Panc1 (cell line): Measurements from ENCODE around the gene LMBRD1. TPM values are rescaled to one million over a fixed set of nuclear protein-coding genes. Genes with fewer than 3 reads are reported as not detected.

Experiments
- ATAC-seq: fragments of 200-7000 bp; cut with Tn5 transposase; 2 replicates; pipeline ENCODE4 v1.9.1; 2020; ENCODE audit warnings: mild to moderate bottlenecking, moderate library complexity
- BruUV-seq: library from RNA; stranded (reverse); fragments of 400-500 nt; replicated peaks from 2 replicates; lab custom pipeline; 2021; lab: Mats Ljungman, UMichigan
- CTCF ChIA-PET: fragments of 300-600 bp; sonication (Branson Sonifier 250); formaldehyde crosslinking; loops from one replicate; lab custom pipeline; 2022; ENCODE audit warnings: antibody characterized with exemption; lab: Charles Lee
- POLR2A ChIA-PET: fragments of 300-600 bp; sonication (Branson Sonifier 250); formaldehyde crosslinking; loops from one replicate; lab custom pipeline; 2022; ENCODE audit warnings: antibody characterized with exemption; lab: Charles Lee
- DNase-seq: peaks from one replicate; pipeline ENCODE4 v3.0.0-alpha.2; 2010; ENCODE audit warnings: low read depth, low spot score
- H3K27ac ChIP-seq: 2 replicates; pipeline ENCODE4 v1.5.1; 2011; ENCODE audit warnings: mild to moderate bottlenecking, low read length, inconsistent platforms
- H3K27me3 ChIP-seq: fragments of 200-500 bp; sonication (Bioruptor generic); 2 replicates; pipeline ENCODE4 v1.6.0; 2014; ENCODE audit warnings: low read length, inconsistent platforms; ENCODE audit not compliant: control insufficient read depth, insufficient read depth
- H3K36me3 ChIP-seq: fragments of 200-500 bp; sonication (Bioruptor generic); 2 replicates; pipeline ENCODE4 v1.5.1; 2014; ENCODE audit warnings: inconsistent platforms, mild to moderate bottlenecking, low read length, moderate library complexity; ENCODE audit not compliant: control insufficient read depth, insufficient read depth
- H3K4me1 ChIP-seq: 2 replicates; pipeline ENCODE4 v1.5.1; 2011; ENCODE audit warnings: inconsistent platforms, mild to moderate bottlenecking, low read length, moderate library complexity; ENCODE audit not compliant: control insufficient read depth, insufficient read depth
- H3K4me3 ChIP-seq, 2 experiments: 2 replicates each; pipeline ENCODE4 v1.5.1; 2011 to 2012; ENCODE audit warnings: low read depth in 2 of 2, low read length in 2 of 2, mild to moderate bottlenecking in 2 of 2, inconsistent platforms in 1 of 2, moderate library complexity in 1 of 2
- H3K9me3 ChIP-seq: fragments of 200-500 bp; sonication (Bioruptor generic); 2 replicates; pipeline ENCODE4 v1.5.1; 2014; ENCODE audit warnings: low read depth, mild to moderate bottlenecking, inconsistent platforms, low read length, moderate library complexity; ENCODE audit not compliant: control insufficient read depth, insufficient read depth
- POLR2AphosphoS5 ChIP-seq: IDR thresholded peaks from 2 replicates; pipeline ENCODE4 v1.6.1; 2012; ENCODE audit warnings: mild to moderate bottlenecking, low read depth, low read length, moderate library complexity
- SIN3A ChIP-seq: IDR thresholded peaks from 2 replicates; pipeline ENCODE4 v1.6.1; 2012; ENCODE audit warnings: low read depth, mild to moderate bottlenecking, low read length, moderate library complexity, borderline replicate concordance; ENCODE audit not compliant: insufficient read depth
- TCF7L2 ChIP-seq: IDR thresholded peaks from 2 replicates; pipeline ENCODE4 v1.6.1; 2011; ENCODE audit warnings: mild to moderate bottlenecking, low read depth, low read length, inconsistent platforms
- in situ Hi-C: cut with HindIII; loops from 2 replicates; pipeline ENCODE4 v1.10.0; 2016; ENCODE audit warnings: low sequenced_read_pairs, low pct_unique_long_range_greater_than_20kb
- intact Hi-C: fragments of 100-400 bp; cut with micrococcal nuclease; formaldehyde crosslinking; loops from one replicate; pipeline ENCODE4 v1.10.0; 2022; ENCODE audit not compliant: unreplicated experiment
- total RNA-seq: library from RNA; stranded (reverse); gene quantifications from one replicate; pipeline ENCODE4 v1.2.1, GENCODE V29; 2021; ENCODE audit not compliant: unreplicated experiment
- TF ChIP-seq, protein P1 (sequence below), 2 experiments: IDR thresholded peaks; 2 replicates each; pipeline ENCODE4 v1.6.1; 2011 to 2012; ENCODE audit warnings: low read depth in 2 of 2, control low read depth in 1 of 2, low read length in 1 of 2, mild to moderate bottlenecking in 1 of 2, moderate library complexity in 1 of 2; ENCODE audit not compliant: insufficient read depth in 1 of 2
- TF ChIP-seq, protein P2 (sequence below): fragments of 450-650 bp; IDR thresholded peaks from 2 replicates; pipeline ENCODE4 v1.5.1; 2017; ENCODE audit warnings: mild to moderate bottlenecking

Gene LMBRD1
- total RNA-seq, 1 experiment from 2014 or later: 17.9 TPM

GRCh38 chr6:69775585-69775849, 21.3 kb downstream of the LMBRD1 start:
- DNase-seq (no peak), ATAC-seq (no peak)
- no peaks in the 10 kb centered on the region for H3K4me1 ChIP-seq
- no peak overlapping the region for H3K4me3 ChIP-seq
- ChIA-PET POLR2A (no interaction called here), CTCF (no interaction called here)
- no peaks in the 10 kb centered on the region for H3K9me3 ChIP-seq
- H3K36me3 ChIP-seq: no peaks in the 10 kb centered on the region
- H3K27me3 ChIP-seq: no peaks in the 10 kb centered on the region
- TF ChIP-seq POLR2AphosphoS5: no peak
- TF ChIP-seq, protein P1, sequence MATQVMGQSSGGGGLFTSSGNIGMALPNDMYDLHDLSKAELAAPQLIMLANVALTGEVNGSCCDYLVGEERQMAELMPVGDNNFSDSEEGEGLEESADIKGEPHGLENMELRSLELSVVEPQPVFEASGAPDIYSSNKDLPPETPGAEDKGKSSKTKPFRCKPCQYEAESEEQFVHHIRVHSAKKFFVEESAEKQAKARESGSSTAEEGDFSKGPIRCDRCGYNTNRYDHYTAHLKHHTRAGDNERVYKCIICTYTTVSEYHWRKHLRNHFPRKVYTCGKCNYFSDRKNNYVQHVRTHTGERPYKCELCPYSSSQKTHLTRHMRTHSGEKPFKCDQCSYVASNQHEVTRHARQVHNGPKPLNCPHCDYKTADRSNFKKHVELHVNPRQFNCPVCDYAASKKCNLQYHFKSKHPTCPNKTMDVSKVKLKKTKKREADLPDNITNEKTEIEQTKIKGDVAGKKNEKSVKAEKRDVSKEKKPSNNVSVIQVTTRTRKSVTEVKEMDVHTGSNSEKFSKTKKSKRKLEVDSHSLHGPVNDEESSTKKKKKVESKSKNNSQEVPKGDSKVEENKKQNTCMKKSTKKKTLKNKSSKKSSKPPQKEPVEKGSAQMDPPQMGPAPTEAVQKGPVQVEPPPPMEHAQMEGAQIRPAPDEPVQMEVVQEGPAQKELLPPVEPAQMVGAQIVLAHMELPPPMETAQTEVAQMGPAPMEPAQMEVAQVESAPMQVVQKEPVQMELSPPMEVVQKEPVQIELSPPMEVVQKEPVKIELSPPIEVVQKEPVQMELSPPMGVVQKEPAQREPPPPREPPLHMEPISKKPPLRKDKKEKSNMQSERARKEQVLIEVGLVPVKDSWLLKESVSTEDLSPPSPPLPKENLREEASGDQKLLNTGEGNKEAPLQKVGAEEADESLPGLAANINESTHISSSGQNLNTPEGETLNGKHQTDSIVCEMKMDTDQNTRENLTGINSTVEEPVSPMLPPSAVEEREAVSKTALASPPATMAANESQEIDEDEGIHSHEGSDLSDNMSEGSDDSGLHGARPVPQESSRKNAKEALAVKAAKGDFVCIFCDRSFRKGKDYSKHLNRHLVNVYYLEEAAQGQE (IDR thresholded peaks at IDR 0.05; ENCODE audit: insufficient read depth in 1 of 2, low read depth in 2 of 2, low read length in 1 of 2): no peak
- TF ChIP-seq SIN3A: no peak
- TF ChIP-seq, protein P2, sequence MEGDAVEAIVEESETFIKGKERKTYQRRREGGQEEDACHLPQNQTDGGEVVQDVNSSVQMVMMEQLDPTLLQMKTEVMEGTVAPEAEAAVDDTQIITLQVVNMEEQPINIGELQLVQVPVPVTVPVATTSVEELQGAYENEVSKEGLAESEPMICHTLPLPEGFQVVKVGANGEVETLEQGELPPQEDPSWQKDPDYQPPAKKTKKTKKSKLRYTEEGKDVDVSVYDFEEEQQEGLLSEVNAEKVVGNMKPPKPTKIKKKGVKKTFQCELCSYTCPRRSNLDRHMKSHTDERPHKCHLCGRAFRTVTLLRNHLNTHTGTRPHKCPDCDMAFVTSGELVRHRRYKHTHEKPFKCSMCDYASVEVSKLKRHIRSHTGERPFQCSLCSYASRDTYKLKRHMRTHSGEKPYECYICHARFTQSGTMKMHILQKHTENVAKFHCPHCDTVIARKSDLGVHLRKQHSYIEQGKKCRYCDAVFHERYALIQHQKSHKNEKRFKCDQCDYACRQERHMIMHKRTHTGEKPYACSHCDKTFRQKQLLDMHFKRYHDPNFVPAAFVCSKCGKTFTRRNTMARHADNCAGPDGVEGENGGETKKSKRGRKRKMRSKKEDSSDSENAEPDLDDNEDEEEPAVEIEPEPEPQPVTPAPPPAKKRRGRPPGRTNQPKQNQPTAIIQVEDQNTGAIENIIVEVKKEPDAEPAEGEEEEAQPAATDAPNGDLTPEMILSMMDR: no peak
- TF ChIP-seq TCF7L2: no peak
- BruUV-seq: no TSS peak
- H3K27ac ChIP-seq: no peak overlapping the region
- intact Hi-C loops (no loop called here), in situ Hi-C loops (no loop called here)

- DNase-seq (no peak), ATAC-seq (no peak)
- in situ Hi-C loops (no loop called here), intact Hi-C loops (no loop called here)
- H3K27me3 ChIP-seq: no peaks in the 10 kb centered on the region
- no peak overlapping the region for H3K4me3 ChIP-seq
- no peaks in the 10 kb centered on the region for H3K9me3 ChIP-seq
- H3K27ac ChIP-seq: no peak overlapping the region
- no peaks in the 10 kb centered on the region for H3K4me1 ChIP-seq
- POLR2A ChIA-PET: no interaction called here
- TF ChIP-seq, protein P2: no peak
- TF ChIP-seq POLR2AphosphoS5 (no peak), SIN3A (no peak), TCF7L2 (no peak)
- TF ChIP-seq, protein P1 (IDR thresholded peaks at IDR 0.05; ENCODE audit: insufficient read depth in 1 of 2, low read depth in 2 of 2, low read length in 1 of 2): no peak
- CTCF ChIA-PET: no interaction called here
- no TSS peak for BruUV-seq
- H3K36me3 ChIP-seq: no peaks in the 10 kb centered on the region
These were observed 21.8 kb downstream of the LMBRD1 start for GRCh38 chr6:69774740-69775584.
